ENCODE data around the gene RFX4.
"Not testable (repeated sequence)": the region's sequence is repeated elsewhere in the genome, so short reads cannot be mapped to it uniquely, and the experiment has no call there.

RFX4 gene

GRCh38 chr12:106647793-106648514, 65.2 kb downstream of the RFX4 start:
- DNase-seq, result no peak

DNA sequence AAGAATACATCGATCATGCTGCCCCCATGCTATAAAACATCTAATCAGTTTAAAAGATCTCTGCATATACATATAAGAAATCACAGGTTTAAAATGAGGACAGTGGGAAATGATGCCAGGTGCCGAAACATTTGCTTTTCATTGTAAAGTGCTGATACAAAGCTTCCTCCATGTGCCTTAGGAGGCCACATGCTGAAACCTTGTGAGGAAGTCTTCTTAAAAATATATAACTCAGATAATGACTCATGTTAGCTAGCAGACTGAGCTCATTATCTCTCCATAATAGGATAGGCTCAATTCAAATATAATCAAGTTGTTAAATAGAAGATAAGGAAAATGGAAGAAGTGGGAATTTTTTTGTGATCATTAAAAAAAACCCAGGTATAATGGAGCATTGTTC, 65.9 kb downstream of the RFX4 start:
- peak; percentile 20 for DNase-seq

DNA sequence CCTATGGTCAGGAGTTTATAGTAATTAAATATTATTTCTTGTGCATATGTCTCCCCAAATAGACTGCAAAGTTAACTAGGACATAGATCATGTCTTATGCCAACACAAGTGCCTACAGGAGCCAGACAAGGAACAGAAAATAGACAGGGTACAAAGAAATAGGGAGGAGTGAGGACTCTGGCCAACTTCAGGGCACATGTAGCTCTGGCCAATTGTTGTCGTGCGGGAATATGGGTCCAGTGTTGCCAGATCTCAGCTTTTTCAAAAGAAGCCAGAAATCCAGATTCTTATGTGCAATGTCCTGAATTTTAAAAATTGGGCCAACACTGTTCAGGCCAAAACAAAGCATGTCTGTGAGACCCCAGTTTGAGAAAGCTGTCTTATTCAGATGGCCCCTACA, 68.7 kb downstream of the RFX4 start:
- DNase-seq, result no peak

GRCh38 chr12:106652510-106653015, 69.8 kb downstream of the RFX4 start:
- DNase-seq, result no peak

- no peak for DNase-seq
Observed at GRCh38 chr12:106655577-106655976, 72.8 kb downstream of the RFX4 start.

DNA sequence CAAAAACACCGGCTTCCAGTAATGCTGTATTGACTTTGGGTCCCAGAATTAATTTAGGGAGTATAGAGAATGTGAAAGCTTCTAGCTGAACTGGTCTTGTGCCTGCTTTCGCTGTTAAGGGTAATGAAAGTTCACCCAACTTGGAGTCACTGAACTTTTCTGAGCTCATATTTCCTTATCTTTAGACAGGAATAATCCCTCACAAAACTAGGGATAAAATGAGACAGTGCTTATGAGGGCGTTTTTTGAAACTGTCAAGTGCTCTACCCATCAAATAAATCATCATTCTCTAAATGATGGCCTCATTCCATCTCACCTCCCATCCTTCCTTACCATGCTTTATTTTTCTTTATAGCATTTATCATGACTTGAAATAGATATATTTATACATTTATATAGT, 74.7 kb downstream of the RFX4 start:
- no peak for DNase-seq

GRCh38 chr12:106663385-106663784, 80.6 kb downstream of the RFX4 start:
- DNase-seq, result no peak

GRCh38 chr12:106669216-106669615, 86.4 kb downstream of the RFX4 start:
- DNase-seq, result no peak

DNA sequence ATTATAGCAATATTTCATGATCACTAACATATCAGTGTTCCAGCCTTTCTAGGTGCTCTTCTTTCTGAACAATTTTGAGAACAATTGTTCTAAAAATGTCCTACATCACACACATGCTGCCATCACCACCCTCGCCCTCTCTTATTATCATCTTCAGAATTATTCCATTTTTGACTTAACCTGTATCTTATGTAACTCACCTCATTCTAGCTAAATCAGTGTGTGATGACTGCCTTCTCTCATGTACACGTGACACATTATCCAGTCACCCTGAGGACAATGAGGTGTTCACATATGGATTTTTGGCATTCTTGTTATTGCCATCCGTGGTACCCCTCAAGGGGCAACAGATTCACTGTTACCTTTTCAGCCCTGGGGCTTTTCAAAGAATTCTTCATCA, 87.3 kb downstream of the RFX4 start:
- DNase-seq, result no peak

DNA sequence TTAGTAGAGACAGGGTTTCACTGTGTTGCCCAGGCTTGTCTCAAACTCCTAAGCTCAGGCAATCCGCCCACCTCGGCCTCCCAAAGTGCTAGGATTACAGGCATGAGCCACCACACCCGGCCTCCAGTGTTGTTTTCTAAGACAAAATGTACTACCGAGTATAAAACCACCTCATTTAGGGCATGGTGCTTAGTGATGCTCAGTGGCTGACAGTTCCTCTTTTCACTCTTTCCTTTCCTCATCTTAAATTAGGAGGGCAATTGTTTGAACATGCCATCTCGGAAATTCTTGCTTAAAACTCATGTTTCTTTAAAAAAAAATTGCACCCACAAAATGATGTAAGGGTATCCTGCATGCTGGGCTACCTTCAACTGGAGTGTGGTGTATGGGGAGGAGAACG, 89.0 kb downstream of the RFX4 start:
- no peak for DNase-seq

GRCh38 chr12:106672314-106673025, 89.7 kb downstream of the RFX4 start:
- no peak for DNase-seq

- no peak for DNase-seq
Observed at GRCh38 chr12:106673141-106673540, 90.3 kb downstream of the RFX4 start.

GRCh38 chr12:106675651-106676435, 93.0 kb downstream of the RFX4 start:
- DNase-seq, result no peak

- no peak for DNase-seq
Observed at GRCh38 chr12:106679574-106679973, 96.8 kb downstream of the RFX4 start.

- DNase-seq, result no peak
Observed at GRCh38 chr12:106680280-106680679, 97.5 kb downstream of the RFX4 start.

GRCh38 chr12:106681210-106681609, 98.4 kb downstream of the RFX4 start:
- DNase-seq, result no peak

DNA sequence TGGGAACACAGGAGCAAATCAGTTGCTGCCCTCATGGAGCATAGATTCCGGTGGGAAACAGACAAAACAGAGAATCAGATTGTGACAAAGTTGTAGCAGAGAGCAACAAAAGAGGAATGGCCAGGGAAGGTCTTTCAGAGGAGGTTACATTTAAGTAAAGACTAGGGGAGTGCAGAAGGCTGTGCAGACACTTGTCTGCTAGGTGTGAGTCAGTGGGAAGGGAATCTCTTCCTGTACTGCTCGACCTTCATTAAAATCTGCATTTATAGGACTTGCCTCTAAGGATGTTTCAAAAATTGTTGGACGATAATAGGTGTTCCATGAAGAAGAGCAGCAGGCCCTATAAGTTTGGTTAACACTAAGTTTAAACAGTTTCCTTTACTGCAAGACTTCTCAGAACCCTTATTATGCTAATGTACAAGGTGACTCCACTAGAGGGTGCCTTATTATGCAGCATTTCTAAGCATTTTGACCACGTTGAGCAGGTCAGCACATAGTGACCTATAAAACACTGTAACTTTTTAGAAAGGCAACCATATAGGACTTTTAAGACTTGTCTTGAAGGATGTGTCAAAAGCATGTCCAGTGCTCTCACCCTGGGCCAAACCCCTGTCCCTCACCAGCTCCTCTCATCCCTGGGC, 99.9 kb downstream of the RFX4 start:
- DNase-seq, result peak; percentile 7

- no peak for DNase-seq
Observed at GRCh38 chr12:106684497-106684896, 101.7 kb downstream of the RFX4 start.

DNA sequence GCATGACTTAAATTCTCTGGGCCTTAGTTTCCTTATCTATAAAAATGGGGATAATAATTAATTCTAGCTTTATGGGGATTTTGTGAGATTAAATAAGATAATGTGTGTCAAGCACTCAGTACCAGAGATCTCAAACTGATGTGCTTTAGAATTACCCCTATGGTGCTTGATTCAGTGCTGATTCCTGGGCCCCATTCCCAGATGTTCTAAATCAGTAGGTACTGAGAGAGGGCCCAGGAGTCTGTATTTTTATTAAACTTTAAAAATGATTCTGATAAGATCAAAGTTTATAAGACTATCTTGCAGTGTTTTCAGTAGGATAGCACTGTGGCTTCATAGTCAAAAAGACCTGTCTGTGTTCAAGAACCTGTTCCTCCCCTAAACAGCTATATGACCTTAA, 102.6 kb downstream of the RFX4 start:
- no peak for DNase-seq

DNA sequence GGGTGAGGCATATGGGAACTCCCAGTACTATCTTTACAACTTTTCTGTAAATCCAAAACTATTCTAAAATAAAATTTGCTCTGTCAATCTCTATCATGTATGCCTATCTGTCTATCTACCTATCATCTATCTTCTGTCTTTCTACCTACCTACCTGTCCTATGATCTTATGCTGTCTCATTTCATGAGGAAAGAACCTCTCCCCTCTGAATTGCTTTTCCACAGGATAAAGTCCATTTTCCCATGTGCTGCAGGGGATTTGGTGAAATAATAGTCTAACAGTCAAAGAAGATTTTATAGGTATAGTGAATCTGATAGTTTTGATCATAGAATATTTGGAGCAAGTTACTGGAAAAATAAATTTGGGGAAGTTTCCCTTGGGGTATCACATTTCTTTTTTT, 104.9 kb downstream of the RFX4 start:
- DNase-seq, result no peak

- no peak for DNase-seq
Observed at GRCh38 chr12:106690569-106691305, 107.9 kb downstream of the RFX4 start.

DNA sequence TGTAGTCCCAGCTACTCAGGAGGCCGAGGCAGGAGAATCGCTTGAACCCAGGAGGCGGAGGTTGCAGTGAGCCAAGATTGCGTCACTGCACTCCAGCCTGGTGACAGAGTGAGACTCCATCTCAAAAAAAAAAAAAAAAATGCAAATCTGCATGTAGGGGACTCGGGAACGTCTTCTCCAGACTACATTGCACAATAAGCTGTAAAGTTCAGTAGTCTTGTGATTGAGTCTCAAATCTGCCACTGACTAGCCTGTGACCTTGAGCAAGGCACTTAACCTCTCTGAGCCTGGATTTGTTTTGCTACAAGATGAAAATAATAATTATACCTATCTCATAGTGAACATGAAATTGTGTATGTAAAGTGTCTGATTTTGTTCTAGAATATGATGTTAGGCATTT, 109.2 kb downstream of the RFX4 start:
- not testable (repeated sequence) for DNase-seq

All from fibroblast of skin of back (primary cell).